Activated CD4-positive, alpha-beta T cell treated with anti-CD3 and anti-CD28 coated beads, Interleukin-2, amount 50 U/mL, for 16 hours (primary cell): ENCODE results near the gene TTC19.
A peak's percentile ranks its signal among the peaks of the same experiment; 100 is the strongest.
"Not testable (repeated sequence)": the region's sequence is repeated elsewhere in the genome, so short reads cannot be mapped to it uniquely, and the experiment has no call there.

ENCODE experiments used
- DNase-seq: peaks from one replicate; pipeline ENCODE4 v3.0.0-alpha.2; 2020

TTC19 gene

GRCh38 chr17:16033729-16034349, 34.2 kb downstream of the TTC19 start:
- DNase-seq, result no peak

- DNase-seq, result no peak
Observed at GRCh38 chr17:16036261-16036660, 36.6 kb downstream of the TTC19 start.

GRCh38 chr17:16037636-16038035, 38.0 kb downstream of the TTC19 start:
- no peak for DNase-seq

GRCh38 chr17:16040710-16041251, 41.2 kb downstream of the TTC19 start:
- no peak for DNase-seq

- no peak for DNase-seq
Observed at GRCh38 chr17:16044487-16044886, 44.9 kb downstream of the TTC19 start.

- DNase-seq, result no peak
Observed at GRCh38 chr17:16046966-16047365, 47.3 kb downstream of the TTC19 start.

- no peak for DNase-seq
Observed at GRCh38 chr17:16048811-16049449, 49.3 kb downstream of the TTC19 start.

- DNase-seq, result no peak
Observed at GRCh38 chr17:16050844-16051243, 51.2 kb downstream of the TTC19 start.

- DNase-seq, result no peak
Observed at GRCh38 chr17:16052486-16052885, 52.9 kb downstream of the TTC19 start.

GRCh38 chr17:16055139-16055538, 55.5 kb downstream of the TTC19 start:
- DNase-seq, result not testable (repeated sequence)

- no peak for DNase-seq
Observed at GRCh38 chr17:16061631-16062030, 62.0 kb downstream of the TTC19 start.

- DNase-seq, result no peak
Observed at GRCh38 chr17:16066125-16066524, 66.5 kb downstream of the TTC19 start.

GRCh38 chr17:16068323-16068722, 68.7 kb downstream of the TTC19 start:
- DNase-seq, result peak; percentile 16

GRCh38 chr17:16072031-16072430, 72.4 kb downstream of the TTC19 start:
- no peak for DNase-seq

GRCh38 chr17:16073845-16074244, 74.2 kb downstream of the TTC19 start:
- DNase-seq, result no peak

- no peak for DNase-seq
Observed at GRCh38 chr17:16074423-16074822, 74.8 kb downstream of the TTC19 start.

- no peak for DNase-seq
Observed at GRCh38 chr17:16075949-16076348, 76.3 kb downstream of the TTC19 start.
